Lower leg skin (tissue), 4 donors: Measurements from ENCODE around the gene TSPAN7. TPM values are rescaled to one million over a fixed set of nuclear protein-coding genes. Genes with fewer than 3 reads are reported as not detected.

ENCODE experiments used
- DNase-seq, 2 donors: peaks; one replicate each; pipeline ENCODE4 v3.0.0-alpha.2; 2019; ENCODE audit warnings: low spot score in 2 of 2
- H3K4me3 ChIP-seq: fragments of 200-600 bp; sonication (generic); 2 replicates; pipeline ENCODE4 v1.5.1; 2017; ENCODE audit warnings: mild to moderate bottlenecking, low read depth; ENCODE audit not compliant: poor library complexity, severe bottlenecking
- CTCF ChIP-seq, 3 donors: fragments of 450-650 bp; IDR thresholded peaks; one replicate each; pipeline ENCODE4 v1.5.1; 2016; ENCODE audit warnings: antibody characterized with exemption in 3 of 3, mild to moderate bottlenecking in 3 of 3, moderate library complexity in 2 of 3
- POLR2A ChIP-seq, 2 donors: fragments of 450-650 bp; IDR thresholded peaks; one replicate each; pipeline ENCODE4 v1.6.1; 2016 to 2017; ENCODE audit warnings: antibody characterized with exemption in 2 of 2, mild to moderate bottlenecking in 1 of 2, moderate library complexity in 1 of 2
- WGBS, 2 donors: methylation state at CpG; one replicate each; pipeline ENCODE4 v1.1.5; 2018; 5-methylcytosine and 5-hydroxymethylcytosine counted together
- intact Hi-C: fragments of 100-400 bp; cut with DNase I; formaldehyde crosslinking; loops from one replicate; pipeline ENCODE4 v1.15.0; 2023; ENCODE audit warnings: low total_unique reads
- total RNA-seq, 4 donors: library from RNA; depleted of rRNA; stranded (reverse); fragments of >200 nt; gene quantifications; one replicate each; pipeline ENCODE4 v1.1.0, GENCODE V29; 2016

The TSPAN7 gene
- total RNA-seq, 4 donors from 2014 or later = 7.0 to 31.3 (median 14.4) TPM

GRCh38 chrX:38599796-38600755 is 38.7 kb downstream of the TSPAN7 start:
- WGBS, 2 donors = 50 to 64% methylated on average over 3 of the region's 3 CpGs
- TF ChIP-seq POLR2A (IDR thresholded peaks at IDR 0.05) (no peak), CTCF (IDR thresholded peaks at IDR 0.05) (no peak)
- intact Hi-C loops = no loop called here

GRCh38 chrX:38601866-38602265 is 40.5 kb downstream of the TSPAN7 start:
- no peak overlapping the region for H3K4me3 ChIP-seq
- DNase-seq = no peak
- intact Hi-C loops = no loop called here
- TF ChIP-seq POLR2A (IDR thresholded peaks at IDR 0.05) = no peak
- no peak for TF ChIP-seq CTCF (IDR thresholded peaks at IDR 0.05)

More at GRCh38 chrX:38599796-38600755, 38.7 kb downstream of the TSPAN7 start:
- no peak for DNase-seq
- H3K4me3 ChIP-seq = no peak overlapping the region

GRCh38 chrX:38606821-38607220 is 45.5 kb downstream of the TSPAN7 start:
- DNase-seq = no peak
- intact Hi-C loops = no loop called here
- H3K4me3 ChIP-seq = no peak overlapping the region
- WGBS, 2 donors = 80 to 82% methylated on average over 3 of the region's 3 CpGs
- TF ChIP-seq CTCF (IDR thresholded peaks at IDR 0.05) (no peak), POLR2A (IDR thresholded peaks at IDR 0.05) (no peak)

- H3K4me3 ChIP-seq = no peak overlapping the region
- no peak for TF ChIP-seq CTCF (IDR thresholded peaks at IDR 0.05)
- TF ChIP-seq POLR2A (IDR thresholded peaks at IDR 0.05) = no peak
- DNase-seq = no peak
- intact Hi-C loops = no loop called here
- 14 to 29% methylated on average over 4 of the region's 4 CpGs for WGBS, 2 donors
Measured at GRCh38 chrX:38607976-38608375, 46.6 kb downstream of the TSPAN7 start.

DNA sequence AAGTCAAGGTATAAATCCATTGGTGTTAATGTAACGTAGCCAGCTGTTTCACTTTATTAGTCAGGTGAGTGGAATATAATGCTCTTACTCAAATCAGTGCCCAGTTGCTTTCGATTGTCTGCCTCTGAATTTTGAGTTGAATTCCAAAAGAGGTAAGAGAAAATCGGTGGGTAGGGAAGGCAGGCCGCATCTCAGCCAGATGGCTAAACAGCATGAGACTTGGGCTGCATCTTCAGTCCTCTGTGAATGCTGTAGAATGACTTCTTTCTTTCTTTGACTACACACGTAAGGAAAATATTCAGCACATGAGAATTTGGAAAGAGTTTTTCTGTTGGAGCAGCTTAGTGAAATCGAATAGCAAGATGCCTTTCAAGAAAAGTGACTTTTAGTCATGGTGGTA is 49.5 kb downstream of the TSPAN7 start:
- 63 to 84% methylated on average over 6 of the region's 6 CpGs for WGBS, 2 donors
- no peak for DNase-seq
- no peak for TF ChIP-seq POLR2A (IDR thresholded peaks at IDR 0.05)
- no peak for TF ChIP-seq CTCF (IDR thresholded peaks at IDR 0.05)
- no peak overlapping the region for H3K4me3 ChIP-seq
- intact Hi-C loops = no loop called here
